GM12872 (cell line): Measurements from ENCODE around the gene EYS.

Source experiments
- TF ChIP-seq, protein P1 (sequence below): IDR thresholded peaks from 3 replicates; pipeline ENCODE4 v1.5.1; 2011; ENCODE audit warnings: low read depth, mild to moderate bottlenecking, low read length, moderate library complexity; ENCODE audit not compliant: insufficient read depth

EYS gene

GRCh38 chr6:64949257-64949656 lies 757.8 kb downstream of the EYS start:
- TF ChIP-seq, protein P1, sequence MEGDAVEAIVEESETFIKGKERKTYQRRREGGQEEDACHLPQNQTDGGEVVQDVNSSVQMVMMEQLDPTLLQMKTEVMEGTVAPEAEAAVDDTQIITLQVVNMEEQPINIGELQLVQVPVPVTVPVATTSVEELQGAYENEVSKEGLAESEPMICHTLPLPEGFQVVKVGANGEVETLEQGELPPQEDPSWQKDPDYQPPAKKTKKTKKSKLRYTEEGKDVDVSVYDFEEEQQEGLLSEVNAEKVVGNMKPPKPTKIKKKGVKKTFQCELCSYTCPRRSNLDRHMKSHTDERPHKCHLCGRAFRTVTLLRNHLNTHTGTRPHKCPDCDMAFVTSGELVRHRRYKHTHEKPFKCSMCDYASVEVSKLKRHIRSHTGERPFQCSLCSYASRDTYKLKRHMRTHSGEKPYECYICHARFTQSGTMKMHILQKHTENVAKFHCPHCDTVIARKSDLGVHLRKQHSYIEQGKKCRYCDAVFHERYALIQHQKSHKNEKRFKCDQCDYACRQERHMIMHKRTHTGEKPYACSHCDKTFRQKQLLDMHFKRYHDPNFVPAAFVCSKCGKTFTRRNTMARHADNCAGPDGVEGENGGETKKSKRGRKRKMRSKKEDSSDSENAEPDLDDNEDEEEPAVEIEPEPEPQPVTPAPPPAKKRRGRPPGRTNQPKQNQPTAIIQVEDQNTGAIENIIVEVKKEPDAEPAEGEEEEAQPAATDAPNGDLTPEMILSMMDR = no peak

DNA sequence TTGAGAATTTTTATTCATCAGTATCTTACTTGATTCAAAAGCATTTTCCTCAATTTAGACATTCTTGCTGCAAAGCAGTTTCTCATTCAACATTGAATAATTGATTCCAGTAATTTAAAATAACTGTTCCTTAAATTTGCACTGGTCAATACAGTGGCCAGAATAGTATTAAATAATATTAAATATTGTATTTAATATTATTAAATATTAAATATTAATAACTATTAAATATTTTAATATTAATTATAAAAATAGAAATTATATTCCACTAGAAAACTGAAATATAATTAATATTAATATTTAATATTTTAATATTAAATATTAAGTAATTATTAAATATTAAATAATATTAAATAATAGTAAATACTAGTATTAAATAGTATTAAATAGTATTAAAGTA lies 758.8 kb downstream of the EYS start:
- TF ChIP-seq, protein P1 = no peak

DNA sequence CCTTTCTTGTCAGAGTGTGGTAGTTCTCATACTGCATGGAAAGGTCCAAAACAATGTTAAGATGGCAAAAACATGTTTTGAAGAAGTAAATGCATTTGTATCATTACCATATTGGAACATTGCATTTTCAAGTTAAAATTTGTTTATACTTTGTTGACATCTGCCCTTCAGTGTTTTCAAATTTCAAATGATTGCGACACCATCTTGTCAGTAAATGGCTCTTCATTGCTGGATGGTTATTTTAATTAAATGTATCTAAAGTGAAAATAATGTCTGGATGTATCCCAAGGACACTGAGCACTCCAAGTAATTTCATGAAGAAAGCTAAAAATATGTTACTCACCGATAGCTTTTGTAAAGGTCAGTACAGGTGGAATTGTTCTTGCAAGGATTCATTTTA lies 761.6 kb downstream of the EYS start:
- TF ChIP-seq, protein P1 = no peak

- TF ChIP-seq, protein P1 = no peak
Measured at GRCh38 chr6:64932486-64932885, 774.5 kb downstream of the EYS start.

DNA sequence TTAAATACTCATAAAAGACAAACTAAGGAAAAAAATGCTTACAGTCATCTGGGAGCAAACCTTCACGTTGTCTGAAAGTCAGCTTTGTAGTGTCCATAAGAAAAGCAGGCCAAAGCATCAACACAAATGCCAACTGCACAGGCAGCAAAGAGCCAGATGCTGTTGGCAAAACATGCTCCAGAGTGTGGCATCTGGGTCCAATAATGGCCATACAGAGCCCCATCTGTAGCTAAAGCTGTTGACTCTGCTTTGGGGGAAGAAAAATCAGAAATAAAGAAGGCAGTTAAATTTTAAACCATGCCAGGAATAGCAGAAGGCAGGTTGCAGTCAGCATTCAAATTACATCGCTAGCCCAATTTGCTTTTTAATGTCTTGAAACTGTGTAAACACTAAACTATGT lies 776.3 kb downstream of the EYS start:
- TF ChIP-seq, protein P1 = no peak

GRCh38 chr6:64926051-64926450 lies 781.0 kb downstream of the EYS start:
- TF ChIP-seq, protein P1 = no peak

- TF ChIP-seq, protein P1 = no peak
Measured at GRCh38 chr6:64920257-64920656, 786.8 kb downstream of the EYS start.

GRCh38 chr6:64914124-64914523 lies 792.9 kb downstream of the EYS start:
- TF ChIP-seq, protein P1 = no peak
